Effector memory CD8-positive, alpha-beta T cell (primary cell): ENCODE measurements around the gene LGI1.

Experiments used
- ATAC-seq: fragments of 150-1000 bp; cut with Tn5 transposase; replicated peaks from 2 replicates; pipeline ENCODE4 v1.10.0; 2021; ENCODE audit warnings: mild to moderate bottlenecking, moderate library complexity
- DNase-seq, 3 experiments: peaks; one replicate each; pipeline ENCODE4 v3.0.0; 2021
- H3K27ac Mint-ChIP-seq, 2 donors: one replicate each; pipeline ENCODE4 v1.8.0; 2022; ENCODE audit warnings: mild to moderate bottlenecking in 2 of 2, mixed read lengths in 2 of 2, moderate library complexity in 2 of 2
- H3K27me3 Mint-ChIP-seq, 2 donors: one replicate each; pipeline ENCODE4 v1.8.0; 2022; ENCODE audit warnings: mixed read lengths in 2 of 2
- H3K36me3 Mint-ChIP-seq: one replicate; pipeline ENCODE4 v1.8.0; 2022; ENCODE audit warnings: mild to moderate bottlenecking, moderate library complexity, mixed read lengths; ENCODE audit not compliant: insufficient read depth
- H3K4me1 Mint-ChIP-seq, 2 donors: one replicate each; pipeline ENCODE4 v1.8.0; 2022; ENCODE audit warnings: low read depth in 2 of 2, mixed read lengths in 2 of 2
- H3K4me3 Mint-ChIP-seq, 2 donors: one replicate each; pipeline ENCODE4 v1.8.0; 2022; ENCODE audit warnings: mild to moderate bottlenecking in 2 of 2, mixed read lengths in 2 of 2, moderate library complexity in 2 of 2
- H3K9me3 Mint-ChIP-seq, 2 donors: one replicate each; pipeline ENCODE4 v1.8.0; 2022; ENCODE audit warnings: mixed read lengths in 2 of 2

LGI1 gene

GRCh38 chr10:93760490-93760889 lies 2.8 kb downstream of the LGI1 start:
- Mint-ChIP-seq H3K4me1 (peaks cover 0 to 5% of the 10 kb centered on the region in 2 donors), H3K27ac (no peak overlapping the region), H3K9me3 (no peaks in the 10 kb centered on the region), H3K27me3 (peaks cover 69 to 81% of the 10 kb centered on the region in 2 donors), H3K4me3 (no peak overlapping the region), H3K36me3 (no peaks in the 10 kb centered on the region)
- no peak for ATAC-seq
- DNase-seq = no peak

GRCh38 chr10:93762979-93763391 lies 5.2 kb downstream of the LGI1 start:
- DNase-seq (no peak), ATAC-seq (no peak)
- Mint-ChIP-seq H3K36me3 (no peaks in the 10 kb centered on the region), H3K4me1 (peaks cover 0 to 2% of the 10 kb centered on the region in 2 donors), H3K27ac (no peak overlapping the region), H3K4me3 (no peak overlapping the region), H3K27me3 (peaks cover 54 to 61% of the 10 kb centered on the region in 2 donors), H3K9me3 (no peaks in the 10 kb centered on the region)

- DNase-seq = no peak
Observed at GRCh38 chr10:93766918-93767317, 9.2 kb downstream of the LGI1 start.

GRCh38 chr10:93767724-93768399 lies 10.1 kb downstream of the LGI1 start:
- no peaks in the 10 kb centered on the region for H3K4me1 Mint-ChIP-seq
- no peak for ATAC-seq
- no peak overlapping the region for H3K27ac Mint-ChIP-seq
- H3K27me3 Mint-ChIP-seq = peaks cover 28 to 48% of the 10 kb centered on the region in 2 donors
- no peak for DNase-seq
- H3K9me3 Mint-ChIP-seq = no peaks in the 10 kb centered on the region
- no peak overlapping the region for H3K4me3 Mint-ChIP-seq
- no peaks in the 10 kb centered on the region for H3K36me3 Mint-ChIP-seq

More at GRCh38 chr10:93766918-93767317, 9.2 kb downstream of the LGI1 start:
- H3K27ac Mint-ChIP-seq = no peak overlapping the region
- H3K4me1 Mint-ChIP-seq = no peaks in the 10 kb centered on the region
- H3K9me3 Mint-ChIP-seq = no peaks in the 10 kb centered on the region
- H3K27me3 Mint-ChIP-seq = peaks cover 35 to 54% of the 10 kb centered on the region in 2 donors
- H3K36me3 Mint-ChIP-seq = no peaks in the 10 kb centered on the region
- H3K4me3 Mint-ChIP-seq = no peak overlapping the region
- ATAC-seq = no peak

GRCh38 chr10:93768892-93769291 lies 11.2 kb downstream of the LGI1 start:
- DNase-seq (no peak), ATAC-seq (no peak)
- Mint-ChIP-seq H3K27me3 (peaks cover 20 to 40% of the 10 kb centered on the region in 2 donors), H3K27ac (no peak overlapping the region), H3K4me1 (no peaks in the 10 kb centered on the region), H3K36me3 (no peaks in the 10 kb centered on the region), H3K9me3 (no peaks in the 10 kb centered on the region), H3K4me3 (no peak overlapping the region)

- H3K27me3 Mint-ChIP-seq = peaks cover 29 to 42% of the 10 kb centered on the region in 2 donors
- H3K36me3 Mint-ChIP-seq = peaks cover 4% of the 10 kb centered on the region
- ATAC-seq (no peak), DNase-seq (no peak)
- no peaks in the 10 kb centered on the region for H3K9me3 Mint-ChIP-seq
- H3K4me1 Mint-ChIP-seq = no peaks in the 10 kb centered on the region
- no peak overlapping the region for H3K4me3 Mint-ChIP-seq
- H3K27ac Mint-ChIP-seq = no peak overlapping the region
Observed at GRCh38 chr10:93771354-93771753, 13.6 kb downstream of the LGI1 start.

- Mint-ChIP-seq H3K4me1 (no peaks in the 10 kb centered on the region), H3K27me3 (peaks cover 26 to 36% of the 10 kb centered on the region in 2 donors), H3K9me3 (no peaks in the 10 kb centered on the region), H3K27ac (no peak overlapping the region), H3K4me3 (no peak overlapping the region), H3K36me3 (peaks cover 4% of the 10 kb centered on the region)
- DNase-seq (no peak), ATAC-seq (no peak)
Observed at GRCh38 chr10:93773120-93773519, 15.4 kb downstream of the LGI1 start.

- no peak overlapping the region for H3K27ac Mint-ChIP-seq
- H3K9me3 Mint-ChIP-seq = no peaks in the 10 kb centered on the region
- DNase-seq (no peak), ATAC-seq (no peak)
- H3K4me3 Mint-ChIP-seq = no peak overlapping the region
- H3K4me1 Mint-ChIP-seq = no peaks in the 10 kb centered on the region
- peaks cover 28 to 33% of the 10 kb centered on the region in 2 donors for H3K27me3 Mint-ChIP-seq
- H3K36me3 Mint-ChIP-seq = peaks cover 4% of the 10 kb centered on the region
Observed at GRCh38 chr10:93773705-93774104, 16.0 kb downstream of the LGI1 start.

GRCh38 chr10:93775356-93775755 lies 17.6 kb downstream of the LGI1 start:
- Mint-ChIP-seq H3K27me3 (peaks cover 20 to 26% of the 10 kb centered on the region in 2 donors), H3K4me3 (no peak overlapping the region), H3K36me3 (peaks cover 4% of the 10 kb centered on the region), H3K27ac (no peak overlapping the region), H3K9me3 (no peaks in the 10 kb centered on the region), H3K4me1 (no peaks in the 10 kb centered on the region)
- no peak for DNase-seq
- ATAC-seq = no peak

- DNase-seq = no peak
- H3K27me3 Mint-ChIP-seq = peaks cover 20 to 21% of the 10 kb centered on the region in 2 donors
- no peak overlapping the region for H3K27ac Mint-ChIP-seq
- no peaks in the 10 kb centered on the region for H3K4me1 Mint-ChIP-seq
- no peak for ATAC-seq
- no peak overlapping the region for H3K4me3 Mint-ChIP-seq
- H3K36me3 Mint-ChIP-seq = peaks cover 4% of the 10 kb centered on the region
- no peaks in the 10 kb centered on the region for H3K9me3 Mint-ChIP-seq
Observed at GRCh38 chr10:93777092-93777491, 19.4 kb downstream of the LGI1 start.

- no peak for DNase-seq
- H3K27ac Mint-ChIP-seq = no peak overlapping the region
- no peak for ATAC-seq
- peaks cover 15 to 16% of the 10 kb centered on the region in 2 donors for H3K27me3 Mint-ChIP-seq
- H3K4me1 Mint-ChIP-seq = no peaks in the 10 kb centered on the region
- H3K4me3 Mint-ChIP-seq = no peak overlapping the region
- H3K36me3 Mint-ChIP-seq = no peaks in the 10 kb centered on the region
- H3K9me3 Mint-ChIP-seq = no peaks in the 10 kb centered on the region
Observed at GRCh38 chr10:93784059-93784458, 26.3 kb downstream of the LGI1 start.

- Mint-ChIP-seq H3K4me1 (no peaks in the 10 kb centered on the region), H3K27me3 (peaks cover 18 to 19% of the 10 kb centered on the region in 2 donors), H3K4me3 (no peak overlapping the region), H3K9me3 (no peaks in the 10 kb centered on the region), H3K36me3 (no peaks in the 10 kb centered on the region), H3K27ac (no peak overlapping the region)
- ATAC-seq (no peak), DNase-seq (no peak)
Observed at GRCh38 chr10:93788413-93789208, 30.9 kb downstream of the LGI1 start.

- H3K4me1 Mint-ChIP-seq = no peaks in the 10 kb centered on the region
- DNase-seq (no peak), ATAC-seq (no peak)
- no peaks in the 10 kb centered on the region for H3K9me3 Mint-ChIP-seq
- H3K4me3 Mint-ChIP-seq = no peak overlapping the region
- no peak overlapping the region for H3K27ac Mint-ChIP-seq
- H3K36me3 Mint-ChIP-seq = no peaks in the 10 kb centered on the region
- H3K27me3 Mint-ChIP-seq = peaks cover 18 to 23% of the 10 kb centered on the region in 2 donors
Observed at GRCh38 chr10:93790439-93790838, 32.7 kb downstream of the LGI1 start.

GRCh38 chr10:93796167-93796566 lies 38.4 kb downstream of the LGI1 start:
- H3K9me3 Mint-ChIP-seq = no peaks in the 10 kb centered on the region
- H3K36me3 Mint-ChIP-seq = no peaks in the 10 kb centered on the region
- no peak overlapping the region for H3K4me3 Mint-ChIP-seq
- peaks cover 12 to 46% of the 10 kb centered on the region in 2 donors for H3K27me3 Mint-ChIP-seq
- no peak for DNase-seq
- no peaks in the 10 kb centered on the region for H3K4me1 Mint-ChIP-seq
- no peak overlapping the region for H3K27ac Mint-ChIP-seq
- no peak for ATAC-seq
